ENCODE data around the gene ZMAT3.
"Not testable (repeated sequence)": the region's sequence is repeated elsewhere in the genome, so short reads cannot be mapped to it uniquely, and the experiment has no call there.

Gene ZMAT3

GRCh38 chr3:179071323-179072099 lies at the start of gene ZMAT3:
Gene ZMAT3 (minus strand): TSS chr3:179071809. CDS start chr3:179067752, 4,057 bp downstream.
- DNase-seq, result peak; percentile 59

DNA sequence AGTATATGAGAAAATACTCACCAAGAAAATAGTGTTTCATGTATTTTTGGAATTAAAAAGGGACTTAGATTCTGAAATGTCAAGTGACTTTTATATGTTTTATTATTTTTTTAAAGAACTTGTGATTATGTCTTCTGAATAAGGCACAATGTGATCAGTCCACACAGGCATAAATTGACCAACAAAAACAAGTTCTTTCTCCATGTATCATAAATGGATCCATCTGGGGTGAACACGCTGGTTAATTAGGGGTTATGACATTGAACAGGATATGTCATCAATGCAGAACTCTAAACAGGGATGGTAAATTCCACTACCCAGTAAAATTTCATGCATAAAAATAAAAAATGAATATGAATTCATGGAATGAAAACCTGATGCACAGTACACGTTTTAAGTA lies 45.2 kb upstream of the ZMAT3 start:
- no peak for DNase-seq

DNA sequence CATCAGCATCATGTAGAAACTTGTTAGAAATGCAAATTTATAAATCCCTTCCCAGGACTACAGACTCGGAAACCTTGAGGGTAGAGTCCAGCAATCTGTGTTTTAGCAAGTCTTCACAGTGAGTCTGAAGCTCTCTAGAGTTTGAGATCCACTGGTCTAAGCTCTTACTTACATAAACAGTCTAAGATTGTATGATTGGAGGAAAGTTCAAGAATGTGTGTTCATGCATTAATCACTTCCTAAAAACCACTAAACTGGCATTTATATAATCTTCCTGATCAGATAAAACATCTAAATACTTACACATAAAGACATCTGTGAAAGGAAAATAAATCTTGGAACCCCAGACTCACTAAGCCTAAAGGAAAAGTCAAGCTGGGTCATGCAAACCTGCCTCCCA lies 43.8 kb upstream of the ZMAT3 start:
- DNase-seq, result not testable (repeated sequence)

DNA sequence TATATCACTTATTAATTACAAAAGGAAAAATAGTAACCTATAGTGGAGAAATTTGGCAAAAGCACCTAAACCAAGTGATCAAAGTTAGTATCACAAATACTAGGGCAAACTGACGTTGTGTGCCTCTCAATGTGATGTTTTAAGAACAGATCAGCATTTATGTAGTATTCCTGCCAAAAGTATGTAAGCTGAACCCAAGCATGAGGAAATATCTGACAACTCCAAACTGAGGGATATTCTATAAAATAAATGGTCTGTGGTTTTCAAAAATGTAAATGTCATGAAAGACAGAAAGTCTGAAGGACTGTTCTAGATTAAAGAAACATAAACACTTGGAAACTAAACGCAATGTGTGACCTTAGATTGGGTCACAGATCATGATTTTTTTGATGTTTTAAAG lies 42.3 kb upstream of the ZMAT3 start:
- DNase-seq, result no peak

DNA sequence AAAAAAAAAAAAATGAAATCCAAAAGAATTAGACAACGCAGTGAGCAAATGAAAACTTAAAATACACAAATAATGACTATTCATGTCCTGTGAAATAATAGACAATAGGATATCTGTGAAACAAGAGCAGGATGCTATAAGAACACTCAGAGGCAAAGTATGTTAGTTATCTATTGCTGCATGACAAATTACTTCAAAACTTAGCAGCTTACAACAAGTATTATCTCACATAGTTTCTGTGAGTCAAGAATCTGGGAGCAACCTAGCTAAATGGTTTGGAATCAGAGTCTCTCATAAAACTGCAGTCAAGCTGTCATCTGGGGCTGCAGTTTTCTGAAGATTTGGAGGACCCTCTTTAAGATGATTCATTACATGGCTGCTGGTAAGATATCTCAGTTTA lies 36.5 kb upstream of the ZMAT3 start:
- DNase-seq, result no peak

- DNase-seq, result no peak
Observed at GRCh38 chr3:179107617-179108016, 36.0 kb upstream of the ZMAT3 start.

- DNase-seq, result no peak
Observed at GRCh38 chr3:179105881-179106280, 34.3 kb upstream of the ZMAT3 start.

- DNase-seq, result no peak
Observed at GRCh38 chr3:179100652-179101051, 29.0 kb upstream of the ZMAT3 start.

DNA sequence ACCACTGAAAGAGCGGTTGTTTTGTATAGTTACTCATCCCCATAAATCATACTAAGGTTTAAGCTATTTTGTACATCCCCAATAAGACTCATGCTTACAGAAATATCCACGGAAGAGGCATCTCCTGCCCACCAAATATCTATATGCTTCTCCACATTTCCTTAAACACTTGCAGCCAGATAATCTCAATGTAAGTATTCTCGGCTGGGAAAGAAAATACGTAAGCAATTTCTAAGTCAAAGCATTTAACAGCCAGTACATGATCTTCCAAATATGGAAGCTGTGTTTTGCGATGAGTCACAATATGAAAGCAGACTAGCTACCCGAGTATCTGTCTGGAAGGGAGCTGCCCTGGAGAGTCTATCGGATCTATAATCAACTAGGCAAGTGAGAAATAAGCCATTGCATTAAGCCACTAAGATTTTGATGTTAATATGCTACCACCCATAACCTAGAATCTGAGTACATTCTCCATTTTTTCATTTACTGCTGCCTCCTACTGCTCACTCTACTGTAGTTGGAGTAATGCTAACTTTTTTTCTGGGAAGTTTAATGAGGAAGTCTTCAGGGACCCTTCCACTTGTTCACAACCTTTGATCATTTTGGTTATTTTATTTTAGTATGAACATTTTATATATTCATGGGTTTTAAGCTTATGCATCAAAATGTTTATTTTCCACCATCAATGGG lies 26.9 kb upstream of the ZMAT3 start:
- DNase-seq, result no peak

GRCh38 chr3:179093807-179094206 lies 22.2 kb upstream of the ZMAT3 start:
- no peak for DNase-seq

GRCh38 chr3:179091113-179091512 lies 19.5 kb upstream of the ZMAT3 start:
- DNase-seq, result no peak

DNA sequence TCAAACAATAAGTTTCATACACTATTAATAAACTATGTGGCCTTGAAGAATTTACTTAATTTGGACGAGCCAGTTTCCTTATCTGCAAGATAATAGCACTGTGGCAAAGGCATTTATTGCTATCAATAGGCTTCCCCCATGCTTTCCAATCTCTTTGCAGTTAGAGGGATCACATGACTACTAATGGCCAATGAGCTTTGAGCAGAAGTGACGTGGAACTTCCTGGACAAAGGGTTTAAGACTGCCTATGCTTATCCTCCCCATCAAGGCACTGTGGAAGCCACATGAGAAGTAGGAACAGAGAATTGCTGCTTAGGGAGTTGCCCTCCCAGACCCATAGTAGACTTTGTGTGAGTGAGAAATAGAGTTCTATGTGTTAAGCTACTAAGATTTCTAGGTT lies 16.7 kb upstream of the ZMAT3 start:
- no peak for DNase-seq

- DNase-seq, result no peak
Observed at GRCh38 chr3:179083977-179084376, 12.4 kb upstream of the ZMAT3 start.

- no peak for DNase-seq
Observed at GRCh38 chr3:179082416-179082815, 10.8 kb upstream of the ZMAT3 start.

- DNase-seq, result no peak
Observed at GRCh38 chr3:179081885-179082284, 10.3 kb upstream of the ZMAT3 start.

DNA sequence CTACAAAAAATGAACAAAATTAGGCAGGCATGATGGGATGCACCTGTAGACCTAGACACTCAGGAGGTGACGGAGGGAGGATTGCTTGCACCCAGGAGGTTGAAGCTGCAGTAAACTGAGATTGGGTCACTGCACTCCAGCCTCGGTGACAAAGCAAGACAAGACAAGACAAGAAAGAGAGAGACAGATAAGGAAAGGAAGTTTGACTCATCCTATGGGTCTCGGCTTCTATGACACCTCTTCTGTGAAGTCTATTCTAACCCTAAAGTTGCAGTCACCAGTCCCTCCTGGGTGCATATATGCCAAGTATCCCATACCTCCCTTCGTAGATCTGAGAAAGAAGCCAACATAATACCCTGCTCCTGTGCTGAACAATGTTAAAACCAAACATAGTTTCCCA lies 7.9 kb upstream of the ZMAT3 start:
- DNase-seq, result no peak

- no peak for DNase-seq
Observed at GRCh38 chr3:179076243-179077027, 4.8 kb upstream of the ZMAT3 start.

GRCh38 chr3:179074656-179075055 lies 3.0 kb upstream of the ZMAT3 start:
- DNase-seq, result no peak

DNA sequence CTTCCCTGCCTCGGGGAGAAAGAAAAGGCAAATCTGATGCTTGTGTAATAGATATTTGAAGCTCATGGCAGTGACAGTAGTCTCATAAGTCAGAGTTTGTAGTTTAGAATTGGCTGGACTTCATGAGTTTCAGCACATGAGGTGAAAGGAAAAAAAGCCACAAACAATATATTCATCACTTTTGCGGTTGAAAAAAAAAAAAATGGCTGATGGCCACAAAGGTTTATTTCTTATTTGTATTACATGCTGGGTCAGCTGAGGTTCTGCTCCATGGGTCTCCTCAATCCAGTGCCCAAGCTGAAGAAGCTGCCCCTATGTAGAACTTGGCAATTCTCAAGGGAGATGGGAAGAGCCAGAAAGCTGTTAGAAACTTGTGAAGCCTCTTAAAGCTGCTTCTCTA lies 2.2 kb upstream of the ZMAT3 start:
- DNase-seq, result no peak

- DNase-seq, result no peak
Observed at GRCh38 chr3:179072100-179072438, 460 bp upstream of the ZMAT3 start.

DNA sequence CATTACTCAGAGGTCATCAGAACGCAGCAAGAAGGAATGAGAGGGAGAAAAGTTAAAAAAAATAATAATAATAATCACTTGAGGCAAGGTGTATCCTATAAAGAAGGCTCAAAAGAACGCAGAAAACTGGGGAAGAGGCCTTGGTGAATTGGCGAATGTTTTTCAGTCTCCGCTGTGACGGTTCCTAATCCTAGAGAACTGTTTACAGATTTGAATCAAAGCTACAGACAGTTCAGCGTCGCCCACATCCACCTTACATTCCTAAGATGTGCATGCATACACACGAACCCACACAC lies 634 bp downstream of the ZMAT3 start:
- no peak for DNase-seq

DNA sequence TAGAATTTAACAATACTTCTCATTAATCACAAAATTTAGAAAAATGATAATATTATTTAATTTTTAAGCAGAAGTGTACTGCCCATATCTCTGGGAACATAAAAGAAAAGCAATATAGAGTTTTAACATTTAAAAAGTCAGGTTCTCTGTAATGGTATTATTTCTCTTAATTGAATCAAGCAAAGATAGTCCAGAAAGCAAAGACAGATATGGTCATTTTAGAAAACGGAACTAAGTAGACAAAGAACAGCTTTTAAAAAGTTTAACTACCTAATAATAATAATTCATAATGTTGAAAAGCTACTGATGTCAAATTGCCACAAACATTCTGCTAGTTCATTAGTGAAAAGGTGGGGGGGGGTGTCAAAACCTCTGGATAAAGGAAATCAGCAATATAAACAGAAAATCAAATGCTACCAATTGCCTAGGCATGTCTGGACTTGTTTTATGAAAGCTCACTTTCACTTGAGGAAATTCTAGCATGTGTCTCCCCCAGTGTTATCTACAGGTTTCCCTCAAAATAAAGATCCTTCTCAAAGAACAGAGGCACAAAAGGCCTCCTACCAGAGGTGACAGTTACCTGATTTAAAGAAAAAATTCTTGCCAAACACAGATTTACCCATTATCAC lies 1.7 kb downstream of the ZMAT3 start:
- no peak for DNase-seq

DNA sequence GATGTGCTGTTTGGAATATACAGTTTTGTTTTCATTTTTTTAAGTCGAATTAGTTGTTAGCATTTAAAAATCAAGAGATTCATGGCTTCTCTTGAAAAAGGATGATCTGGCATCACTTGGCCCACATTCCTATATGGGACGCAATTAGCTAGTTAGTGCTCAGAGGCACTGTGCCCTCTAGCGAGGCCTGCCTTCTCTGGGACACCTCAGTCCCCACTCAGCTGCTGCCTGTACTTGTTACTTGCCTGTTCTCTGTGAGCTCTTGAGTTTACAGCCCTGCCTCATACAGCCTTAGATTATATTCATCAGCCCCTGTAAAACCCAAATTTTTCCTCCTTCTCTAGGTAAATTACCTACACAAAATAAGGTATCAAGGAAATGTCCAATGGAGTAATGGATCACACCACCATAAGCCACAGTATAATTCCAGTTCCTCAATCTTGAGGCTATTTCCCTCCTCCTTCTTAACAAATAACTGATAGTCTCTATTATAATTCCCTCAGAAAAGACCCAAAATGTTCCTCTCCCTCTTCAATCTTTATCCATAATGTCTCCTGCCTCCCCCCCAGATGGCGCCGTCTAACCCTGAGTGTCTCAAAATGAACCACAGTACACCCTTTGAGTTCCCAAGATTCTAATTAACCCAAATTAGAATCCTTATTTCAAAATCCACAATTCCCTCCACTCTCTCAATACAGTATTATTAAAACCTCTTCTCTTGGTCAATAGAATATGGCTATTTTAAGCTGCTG lies 2.7 kb downstream of the ZMAT3 start:
- no peak for DNase-seq
